NB4 (cell line): Measurements from ENCODE around the gene FGFR4.

ENCODE experiments used
- DNase-seq: peaks from one replicate; pipeline ENCODE4 v3.0.0; 2010; ENCODE audit warnings: low read depth
- H3K4me3 ChIP-seq: one replicate; pipeline ENCODE4 v1.5.1; 2011; ENCODE audit warnings: mild to moderate bottlenecking, low read depth, low read length, moderate library complexity
- CTCF ChIP-seq: IDR thresholded peaks from one replicate; pipeline ENCODE4 v1.5.1; 2012; ENCODE audit warnings: low read depth, low read length
- MAX ChIP-seq: IDR thresholded peaks from 2 replicates; pipeline ENCODE4 v1.6.1; 2011; ENCODE audit warnings: low read depth, low read length
- MYC ChIP-seq: IDR thresholded peaks from 2 replicates; pipeline ENCODE4 v1.6.1; 2011; ENCODE audit warnings: low read depth, low read length
- POLR2A ChIP-seq: IDR thresholded peaks from 2 replicates; pipeline ENCODE4 v1.6.1; 2011; ENCODE audit warnings: mild to moderate bottlenecking; ENCODE audit not compliant: insufficient read length; ENCODE audit errors: extremely low read depth

The FGFR4 gene

GRCh38 chr5:177146891-177147638, 60.4 kb downstream of the FGFR4 start:
- DNase-seq, result no peak
- H3K4me3 ChIP-seq, result no peak overlapping the region
- TF ChIP-seq MAX, result no peak
- TF ChIP-seq POLR2A, result no peak
- no peak for TF ChIP-seq MYC
- no peak for TF ChIP-seq CTCF
